Endothelial cell of umbilical vein (primary cell): ENCODE results near the gene SLCO3A1. TPM values are rescaled to one million over a fixed set of nuclear protein-coding genes. Genes with fewer than 3 reads are reported as not detected.

Experiments
- BruUV-seq: library from RNA; stranded (reverse); fragments of 400-500 nt; replicated peaks from 2 replicates; lab custom pipeline; 2021; lab: Mats Ljungman, UMichigan
- CTCF ChIA-PET: fragments of 300-600, 350-600 bp; sonication (Branson Sonifier 250); formaldehyde crosslinking; loops from one replicate; lab custom pipeline; 2021; ENCODE audit warnings: antibody characterized with exemption, inconsistent platforms; lab: Charles Lee
- POLR2A ChIA-PET: fragments of 300-600, 350-600 bp; sonication (Branson Sonifier 250); formaldehyde crosslinking; loops from one replicate; lab custom pipeline; 2021; ENCODE audit warnings: antibody characterized with exemption, inconsistent platforms; lab: Charles Lee
- DNase-seq: peaks from one replicate; pipeline ENCODE4 v3.0.0-alpha.2; 2011; ENCODE audit warnings: low read depth, low spot score
- FAIRE-seq: peaks from 2 replicates; lab custom pipeline; 2011; peaks lifted over from hg19 to GRCh38; lab: Jason Lieb, UNC
- H2AFZ ChIP-seq: 2 replicates; pipeline ENCODE4 v1.6.0; 2012; ENCODE audit warnings: low read depth, low read length, control low read depth, inconsistent platforms
- H3K27ac ChIP-seq: 2 replicates; pipeline ENCODE4 v1.5.1; 2011; ENCODE audit warnings: low read depth, mild to moderate bottlenecking, control low read depth, low read length, moderate library complexity; ENCODE audit not compliant: insufficient read depth
- H3K27me3 ChIP-seq, 2 experiments: 2 replicates each; pipeline versions ENCODE4 v1.6.0 to v1.6.1; 2011; ENCODE audit warnings: low read length in 2 of 2, mixed read lengths in 1 of 2; ENCODE audit not compliant: control insufficient read depth in 2 of 2, insufficient read depth in 2 of 2
- H3K36me3 ChIP-seq, 2 experiments: 2 replicates in 1 of 2; 3 replicates in 1 of 2; pipeline ENCODE4 v1.5.1; 2011; ENCODE audit warnings: low read length in 2 of 2, mild to moderate bottlenecking in 1 of 2, moderate library complexity in 1 of 2; ENCODE audit not compliant: control insufficient read depth in 2 of 2, insufficient read depth in 2 of 2; ENCODE audit errors: extremely low read depth in 1 of 2
- H3K4me1 ChIP-seq: 3 replicates; pipeline ENCODE4 v1.5.1; 2011; ENCODE audit warnings: mild to moderate bottlenecking, low read length; ENCODE audit not compliant: control insufficient read depth, insufficient read depth; ENCODE audit errors: extremely low read depth
- H3K4me2 ChIP-seq: 2 replicates; pipeline ENCODE4 v1.6.1; 2011; ENCODE audit warnings: low read length, control low read depth, mixed read lengths; ENCODE audit not compliant: insufficient read depth
- H3K4me3 ChIP-seq, 3 experiments: fragments of 200-600 bp in 1 of 3; sonication (generic), shearing (Covaris generic) in 1 of 3; replicated peaks in 1 of 3; 2 replicates each; pipeline ENCODE4 v1.5.1; 2011 to 2016; ENCODE audit warnings: control low read depth in 3 of 3, low read length in 3 of 3, mild to moderate bottlenecking in 2 of 3, inconsistent platforms in 1 of 3, low read depth in 1 of 3, moderate library complexity in 1 of 3; ENCODE audit not compliant: insufficient read depth in 1 of 3
- H3K79me2 ChIP-seq: 2 replicates; pipeline ENCODE4 v1.6.0; 2012; ENCODE audit warnings: low read length, inconsistent platforms; ENCODE audit not compliant: control insufficient read depth, insufficient read depth
- H3K9ac ChIP-seq: replicated peaks from 2 replicates; pipeline ENCODE3; 2011; ENCODE audit warnings: low read length, control low read depth; ENCODE audit not compliant: insufficient read depth; ENCODE audit errors: extremely low read depth
- H3K9me1 ChIP-seq: replicated peaks from 3 replicates; pipeline ENCODE4 v1.6.0; 2011; ENCODE audit warnings: mild to moderate bottlenecking, low read length; ENCODE audit not compliant: control insufficient read depth, insufficient read depth; ENCODE audit errors: extremely low read depth
- H3K9me3 ChIP-seq: replicated peaks from 2 replicates; pipeline ENCODE4 v1.5.1; 2012; ENCODE audit warnings: low read length, inconsistent platforms; ENCODE audit not compliant: control insufficient read depth, insufficient read depth
- H4K20me1 ChIP-seq: replicated peaks from 2 replicates; pipeline ENCODE3; 2011; ENCODE audit warnings: mild to moderate bottlenecking, low read length; ENCODE audit not compliant: control insufficient read depth, insufficient read depth; ENCODE audit errors: extremely low read depth
- EZH2 ChIP-seq: IDR thresholded peaks from 2 replicates; pipeline ENCODE4 v1.6.1; 2012; ENCODE audit warnings: borderline replicate concordance, low read depth, mild to moderate bottlenecking, moderate library complexity, low read length, inconsistent platforms; ENCODE audit not compliant: severe bottlenecking
- FOS ChIP-seq: IDR thresholded peaks from 2 replicates; pipeline ENCODE4 v1.6.1; 2011; ENCODE audit warnings: mild to moderate bottlenecking, low read length, moderate library complexity, borderline replicate concordance; ENCODE audit not compliant: insufficient read depth
- GATA2 ChIP-seq: IDR thresholded peaks from 2 replicates; pipeline ENCODE4 v1.7.0; 2011; ENCODE audit warnings: low read depth, mild to moderate bottlenecking, moderate library complexity, mixed read lengths, low read length; ENCODE audit not compliant: insufficient read length, insufficient read depth
- JUN ChIP-seq: IDR thresholded peaks from 2 replicates; pipeline ENCODE4 v1.6.1; 2011; ENCODE audit warnings: borderline replicate concordance, low read depth; ENCODE audit not compliant: insufficient read length, insufficient read depth
- MYC ChIP-seq: IDR thresholded peaks from one replicate; pipeline ENCODE4 v1.6.1; 2011; ENCODE audit warnings: mild to moderate bottlenecking, low read depth, low read length
- POLR2A ChIP-seq: IDR thresholded peaks from 2 replicates; pipeline ENCODE4 v1.6.1; 2012; ENCODE audit warnings: low read depth, mild to moderate bottlenecking, control low read depth, low read length
- POLR2AphosphoS5 ChIP-seq: IDR thresholded peaks from 2 replicates; pipeline ENCODE4 v1.6.1; 2012; ENCODE audit warnings: low read depth, mild to moderate bottlenecking, control low read depth, low read length, moderate library complexity; ENCODE audit not compliant: insufficient read depth
- dilution Hi-C: fragments of 300-500 bp; cut with MboI; formaldehyde crosslinking; loops from one replicate; pipeline ENCODE4 v1.15.0; 2019; ENCODE audit warnings: low sequenced_read_pairs; ENCODE audit not compliant: extremely low pct_ligation_motif_present
- intact Hi-C: fragments of 100-400 bp; cut with micrococcal nuclease; formaldehyde crosslinking; loops from one replicate; pipeline ENCODE4 v1.10.0; 2022
- polyA plus RNA-seq, 4 experiments: library from polyadenylated mRNA; depleted of rRNA in 3 of 4; stranded (reverse) in 3 of 4; unstranded in 1 of 4; fragments of >200 nt; gene quantifications; 2 replicates each; pipeline versions ENCODE4 v1.2.1 to v1.2.3, GENCODE V29; 2011 to 2012; ENCODE audit warnings: missing spikeins in 1 of 4
- total RNA-seq: library from RNA; stranded (reverse); gene quantifications from 2 replicates; pipeline ENCODE4 v1.2.3, GENCODE V29; 2021
- TF ChIP-seq, protein P1 (sequence below), 2 donors: IDR thresholded peaks; 1 replicate in 1 of 2; 2 replicates in 1 of 2; pipeline ENCODE4 v1.5.1; 2011; ENCODE audit warnings: low read length in 2 of 2, mild to moderate bottlenecking in 2 of 2, moderate library complexity in 2 of 2, control low read depth in 1 of 2, inconsistent platforms in 1 of 2, low read depth in 1 of 2; ENCODE audit not compliant: insufficient read depth in 1 of 2; ENCODE audit errors: extremely low read depth in 1 of 2
- TF ChIP-seq, protein P2 (sequence below): IDR thresholded peaks from 2 replicates; pipeline ENCODE4 v1.6.1; 2011; ENCODE audit not compliant: insufficient read depth, insufficient read length

The SLCO3A1 gene
- total and polyA plus RNA-seq, 2 donors (not counting 3 experiments of a cell fraction or from before 2014, with no cell fraction given): 0.88 to 0.92 TPM

DNA sequence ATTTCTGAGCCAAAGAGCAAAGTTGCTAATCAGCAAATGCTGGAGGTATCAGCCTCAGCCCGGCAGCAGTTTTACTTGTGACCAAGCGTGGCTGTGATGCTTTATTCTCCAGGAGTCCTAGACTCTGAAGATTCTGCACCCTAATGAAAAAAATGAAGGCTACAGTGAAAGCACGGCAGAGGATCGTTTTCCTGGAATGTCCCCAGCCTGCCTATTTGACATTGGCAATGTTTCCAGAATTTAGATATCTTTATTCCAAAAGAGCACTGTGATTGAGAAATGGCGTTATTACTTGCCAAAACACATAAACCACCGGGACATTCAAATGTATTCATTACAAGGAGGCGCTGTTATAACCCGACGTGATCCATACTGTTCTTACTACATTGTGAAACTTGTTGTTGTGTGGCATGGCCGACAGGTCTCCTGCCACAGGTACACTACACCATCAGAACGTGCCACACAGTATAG is 263.8 kb downstream of the SLCO3A1 start:
- Histone ChIP-seq H3K9ac (no peak overlapping the region), H3K9me1 (no peaks in the 10 kb centered on the region), H3K4me3 (no peak overlapping the region), H3K27me3 (no peaks in the 10 kb centered on the region), H3K79me2 (no peaks in the 10 kb centered on the region), H2AFZ (no peak overlapping the region), H3K4me1 (no peaks in the 10 kb centered on the region), H3K9me3 (no peaks in the 10 kb centered on the region), H3K27ac (no peak overlapping the region), H3K4me2 (no peak overlapping the region), H3K36me3 (no peaks in the 10 kb centered on the region), H4K20me1 (no peaks in the 10 kb centered on the region)
- intact Hi-C loops: no loop called here
- dilution Hi-C loops: no loop called here
- DNase-seq (no peak), FAIRE-seq (no peak)
- ChIA-PET CTCF (no interaction called here), POLR2A (no interaction called here)
- no TSS peak for BruUV-seq
- TF ChIP-seq EZH2: no peak
- no peak for TF ChIP-seq POLR2AphosphoS5
- no peak for TF ChIP-seq JUN
- TF ChIP-seq, protein P1, sequence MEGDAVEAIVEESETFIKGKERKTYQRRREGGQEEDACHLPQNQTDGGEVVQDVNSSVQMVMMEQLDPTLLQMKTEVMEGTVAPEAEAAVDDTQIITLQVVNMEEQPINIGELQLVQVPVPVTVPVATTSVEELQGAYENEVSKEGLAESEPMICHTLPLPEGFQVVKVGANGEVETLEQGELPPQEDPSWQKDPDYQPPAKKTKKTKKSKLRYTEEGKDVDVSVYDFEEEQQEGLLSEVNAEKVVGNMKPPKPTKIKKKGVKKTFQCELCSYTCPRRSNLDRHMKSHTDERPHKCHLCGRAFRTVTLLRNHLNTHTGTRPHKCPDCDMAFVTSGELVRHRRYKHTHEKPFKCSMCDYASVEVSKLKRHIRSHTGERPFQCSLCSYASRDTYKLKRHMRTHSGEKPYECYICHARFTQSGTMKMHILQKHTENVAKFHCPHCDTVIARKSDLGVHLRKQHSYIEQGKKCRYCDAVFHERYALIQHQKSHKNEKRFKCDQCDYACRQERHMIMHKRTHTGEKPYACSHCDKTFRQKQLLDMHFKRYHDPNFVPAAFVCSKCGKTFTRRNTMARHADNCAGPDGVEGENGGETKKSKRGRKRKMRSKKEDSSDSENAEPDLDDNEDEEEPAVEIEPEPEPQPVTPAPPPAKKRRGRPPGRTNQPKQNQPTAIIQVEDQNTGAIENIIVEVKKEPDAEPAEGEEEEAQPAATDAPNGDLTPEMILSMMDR (IDR thresholded peaks at IDR 0.05; ENCODE audit: extremely low read depth in 1 of 2, insufficient read depth in 1 of 2, low read depth in 1 of 2, low read length in 2 of 2): no peak
- TF ChIP-seq MYC: no peak
- TF ChIP-seq POLR2A: no peak
- no peak for TF ChIP-seq GATA2
- TF ChIP-seq, protein P2, sequence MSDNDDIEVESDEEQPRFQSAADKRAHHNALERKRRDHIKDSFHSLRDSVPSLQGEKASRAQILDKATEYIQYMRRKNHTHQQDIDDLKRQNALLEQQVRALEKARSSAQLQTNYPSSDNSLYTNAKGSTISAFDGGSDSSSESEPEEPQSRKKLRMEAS: no peak
- TF ChIP-seq FOS: no peak
